Nephron progenitor cell (in vitro differentiated cells): ENCODE data around the gene HIP1.
A peak's percentile ranks its signal among the peaks of the same experiment; 100 is the strongest.
"Not testable (repeated sequence)": the region's sequence is repeated elsewhere in the genome, so short reads cannot be mapped to it uniquely, and the experiment has no call there.

Experiments used
- DNase-seq: peaks from one replicate; pipeline ENCODE4 v3.0.0; 2021
- H3K27ac Mint-ChIP-seq: 2 replicates; pipeline ENCODE4 v1.8.0; 2021; ENCODE audit warnings: mild to moderate bottlenecking, moderate library complexity, mixed read lengths
- H3K27me3 Mint-ChIP-seq: 2 replicates; pipeline ENCODE4 v1.8.0; 2021; ENCODE audit warnings: mild to moderate bottlenecking, low read depth, mixed read lengths; ENCODE audit not compliant: poor library complexity
- H3K36me3 Mint-ChIP-seq: 2 replicates; pipeline ENCODE4 v1.8.0; 2021; ENCODE audit warnings: low read depth, mixed read lengths
- H3K4me1 Mint-ChIP-seq: 2 replicates; pipeline ENCODE4 v1.8.0; 2021; ENCODE audit warnings: mixed read lengths
- H3K4me3 Mint-ChIP-seq: 2 replicates; pipeline ENCODE4 v1.8.0; 2021; ENCODE audit warnings: mild to moderate bottlenecking, moderate library complexity, mixed read lengths
- H3K9me3 Mint-ChIP-seq: 2 replicates; pipeline ENCODE4 v1.8.0; 2021; ENCODE audit warnings: mild to moderate bottlenecking, moderate library complexity, mixed read lengths
- TF ChIP-seq, protein P1 (sequence below): fragments of 200-600 bp; sonication (generic); IDR thresholded peaks from 2 replicates; pipeline ENCODE4 v1.5.0; 2021; ENCODE audit warnings: antibody characterized with exemption

Gene HIP1

DNA sequence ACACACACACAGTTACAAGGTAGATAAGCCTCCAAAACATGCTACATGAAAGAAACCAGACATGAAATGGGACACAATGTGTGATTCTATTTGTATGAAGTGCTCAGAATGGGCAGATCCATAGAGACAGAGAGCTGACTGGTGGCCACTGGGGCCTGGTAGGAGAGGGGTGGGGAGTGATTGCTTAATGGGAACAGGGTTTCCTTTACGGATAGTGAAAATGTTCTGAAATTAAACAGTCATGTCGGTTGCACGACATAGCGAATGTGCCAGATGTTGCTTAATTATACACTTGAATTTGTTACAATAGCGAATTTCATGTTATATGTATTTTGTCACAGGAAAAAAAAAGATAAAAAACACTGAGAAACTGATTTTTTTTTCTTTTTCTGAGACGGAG lies 124.3 kb downstream of the HIP1 start:
- peaks cover 5% of the 10 kb centered on the region for H3K36me3 Mint-ChIP-seq
- H3K27ac Mint-ChIP-seq: no peak overlapping the region
- peaks cover 29% of the 10 kb centered on the region for H3K4me1 Mint-ChIP-seq
- no peaks in the 10 kb centered on the region for H3K27me3 Mint-ChIP-seq
- TF ChIP-seq, protein P1, sequence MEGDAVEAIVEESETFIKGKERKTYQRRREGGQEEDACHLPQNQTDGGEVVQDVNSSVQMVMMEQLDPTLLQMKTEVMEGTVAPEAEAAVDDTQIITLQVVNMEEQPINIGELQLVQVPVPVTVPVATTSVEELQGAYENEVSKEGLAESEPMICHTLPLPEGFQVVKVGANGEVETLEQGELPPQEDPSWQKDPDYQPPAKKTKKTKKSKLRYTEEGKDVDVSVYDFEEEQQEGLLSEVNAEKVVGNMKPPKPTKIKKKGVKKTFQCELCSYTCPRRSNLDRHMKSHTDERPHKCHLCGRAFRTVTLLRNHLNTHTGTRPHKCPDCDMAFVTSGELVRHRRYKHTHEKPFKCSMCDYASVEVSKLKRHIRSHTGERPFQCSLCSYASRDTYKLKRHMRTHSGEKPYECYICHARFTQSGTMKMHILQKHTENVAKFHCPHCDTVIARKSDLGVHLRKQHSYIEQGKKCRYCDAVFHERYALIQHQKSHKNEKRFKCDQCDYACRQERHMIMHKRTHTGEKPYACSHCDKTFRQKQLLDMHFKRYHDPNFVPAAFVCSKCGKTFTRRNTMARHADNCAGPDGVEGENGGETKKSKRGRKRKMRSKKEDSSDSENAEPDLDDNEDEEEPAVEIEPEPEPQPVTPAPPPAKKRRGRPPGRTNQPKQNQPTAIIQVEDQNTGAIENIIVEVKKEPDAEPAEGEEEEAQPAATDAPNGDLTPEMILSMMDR: no peak
- DNase-seq: no peak
- H3K4me3 Mint-ChIP-seq: no peak overlapping the region
- H3K9me3 Mint-ChIP-seq: no peaks in the 10 kb centered on the region

DNA sequence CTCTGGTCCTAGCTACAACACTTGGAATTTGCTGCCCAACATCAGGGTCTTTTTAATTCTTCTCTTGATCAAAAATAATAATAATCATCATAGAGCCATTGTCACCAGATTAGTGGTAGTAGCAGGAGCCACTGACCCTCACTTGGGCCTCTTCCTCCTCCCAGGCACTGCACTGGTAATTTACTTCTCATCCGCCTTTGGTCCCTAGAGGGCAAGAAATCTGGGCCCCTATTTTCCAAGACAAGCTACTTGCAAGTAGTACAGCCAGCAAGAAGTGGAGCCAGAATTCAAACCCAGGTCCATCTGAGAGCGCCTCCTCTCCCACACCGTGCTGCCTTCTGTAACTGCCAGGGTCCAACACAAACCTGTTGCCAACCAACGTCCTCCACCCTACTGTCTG lies 125.4 kb downstream of the HIP1 start:
- H3K36me3 Mint-ChIP-seq: no peaks in the 10 kb centered on the region
- no peaks in the 10 kb centered on the region for H3K27me3 Mint-ChIP-seq
- H3K27ac Mint-ChIP-seq: peak overlapping the region; percentile 75
- TF ChIP-seq, protein P1: no peak
- DNase-seq: no peak
- H3K4me3 Mint-ChIP-seq: no peak overlapping the region
- H3K9me3 Mint-ChIP-seq: no peaks in the 10 kb centered on the region
- peaks cover 25% of the 10 kb centered on the region for H3K4me1 Mint-ChIP-seq

DNA sequence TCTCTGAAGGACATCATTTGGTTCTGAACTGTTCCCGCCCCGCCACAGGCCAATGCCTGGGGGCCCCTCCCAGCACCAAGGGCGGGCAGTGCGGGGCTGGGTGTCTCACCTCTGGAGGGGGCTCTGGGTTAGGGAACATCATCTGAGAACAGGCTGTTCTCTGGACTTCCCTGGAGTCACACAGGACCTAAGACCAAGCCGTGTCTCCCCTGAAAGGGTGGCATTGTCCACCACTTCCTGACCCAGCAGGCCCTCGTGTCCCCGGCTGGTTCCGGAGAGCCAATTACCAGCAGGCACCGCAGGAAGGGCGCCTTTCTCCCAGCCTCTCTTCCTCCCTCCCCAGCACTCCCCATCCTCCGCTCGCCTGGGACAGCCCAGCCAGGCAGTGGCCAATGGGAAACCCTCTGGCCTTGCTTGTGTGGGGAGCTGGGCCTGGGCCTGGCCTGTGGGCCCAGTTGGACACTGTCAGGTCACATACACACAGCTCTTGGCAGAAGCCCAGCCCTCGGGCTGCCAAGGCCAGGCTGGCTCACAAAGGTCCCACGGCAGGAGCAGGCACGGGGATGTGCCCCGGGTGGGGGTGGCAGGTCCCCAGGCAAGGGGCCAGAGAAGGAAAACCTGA lies 127.1 kb downstream of the HIP1 start:
- no peaks in the 10 kb centered on the region for H3K9me3 Mint-ChIP-seq
- H3K27me3 Mint-ChIP-seq: no peaks in the 10 kb centered on the region
- no peak overlapping the region for H3K27ac Mint-ChIP-seq
- H3K36me3 Mint-ChIP-seq: no peaks in the 10 kb centered on the region
- TF ChIP-seq, protein P1: no peak
- peaks cover 21% of the 10 kb centered on the region for H3K4me1 Mint-ChIP-seq
- no peak overlapping the region for H3K4me3 Mint-ChIP-seq
- peak; percentile 13 for DNase-seq

DNA sequence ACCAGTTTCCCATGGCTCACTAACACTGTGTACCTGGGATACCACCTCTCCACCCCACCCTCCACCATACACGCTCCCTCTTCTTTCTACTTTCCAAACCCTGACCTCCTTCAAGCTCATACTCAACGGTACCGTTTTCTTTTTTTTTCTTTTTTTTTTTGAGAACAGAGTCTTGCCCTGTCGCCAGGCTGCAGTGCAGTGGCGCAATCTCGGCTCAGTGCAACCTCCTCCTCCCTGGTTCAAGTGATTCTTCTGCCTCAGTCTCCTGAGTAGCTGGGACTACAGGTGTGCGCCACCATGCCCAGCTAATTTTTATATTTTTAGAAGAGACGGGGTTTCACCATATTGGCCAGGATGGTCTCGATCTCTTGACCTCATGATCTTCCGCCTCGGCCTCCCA lies 129.3 kb downstream of the HIP1 start:
- H3K27ac Mint-ChIP-seq, H3K27me3 Mint-ChIP-seq, H3K9me3 Mint-ChIP-seq, H3K36me3 Mint-ChIP-seq, H3K4me3 Mint-ChIP-seq, DNase-seq: not testable (repeated sequence)
- H3K4me1 Mint-ChIP-seq: peaks cover 21% of the 10 kb centered on the region

DNA sequence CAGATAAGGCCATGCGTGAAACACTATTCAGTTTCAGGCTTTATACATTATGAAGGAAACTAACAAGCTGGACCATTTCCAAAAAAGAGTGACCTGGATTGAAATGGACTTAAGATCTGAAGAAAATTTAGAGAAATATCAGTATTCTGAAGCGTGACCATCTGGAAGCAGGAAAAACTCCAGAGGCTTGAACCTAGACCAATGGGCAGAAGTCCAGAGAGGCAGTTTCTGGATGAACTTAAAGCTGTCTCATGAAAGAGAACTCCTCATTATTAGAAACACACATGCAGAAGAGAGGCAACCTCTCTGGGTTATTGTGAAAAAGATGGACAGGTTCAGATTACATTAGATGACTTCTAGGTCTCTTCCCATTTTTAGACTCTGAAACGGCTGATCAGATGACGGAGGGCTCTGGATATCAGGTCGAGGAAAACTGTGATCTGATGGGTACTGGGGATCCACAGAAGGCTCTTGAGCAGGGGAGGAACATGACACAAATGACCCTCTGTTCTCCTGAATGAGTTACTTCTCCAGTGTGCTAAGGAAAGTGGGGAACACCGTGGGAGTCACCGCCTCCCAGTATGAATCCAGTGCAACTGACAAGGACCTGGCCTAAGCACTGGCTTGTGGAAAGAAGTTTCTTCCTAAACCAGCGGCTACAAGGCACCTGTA lies 130.2 kb downstream of the HIP1 start:
- H3K4me1 Mint-ChIP-seq: peaks cover 19% of the 10 kb centered on the region
- peaks cover 7% of the 10 kb centered on the region for H3K36me3 Mint-ChIP-seq
- peaks cover 2% of the 10 kb centered on the region for H3K27me3 Mint-ChIP-seq
- H3K9me3 Mint-ChIP-seq: no peaks in the 10 kb centered on the region
- H3K27ac Mint-ChIP-seq: peak overlapping the region; percentile 8
- H3K4me3 Mint-ChIP-seq: no peak overlapping the region
- no peak for DNase-seq
- TF ChIP-seq, protein P1: no peak

DNA sequence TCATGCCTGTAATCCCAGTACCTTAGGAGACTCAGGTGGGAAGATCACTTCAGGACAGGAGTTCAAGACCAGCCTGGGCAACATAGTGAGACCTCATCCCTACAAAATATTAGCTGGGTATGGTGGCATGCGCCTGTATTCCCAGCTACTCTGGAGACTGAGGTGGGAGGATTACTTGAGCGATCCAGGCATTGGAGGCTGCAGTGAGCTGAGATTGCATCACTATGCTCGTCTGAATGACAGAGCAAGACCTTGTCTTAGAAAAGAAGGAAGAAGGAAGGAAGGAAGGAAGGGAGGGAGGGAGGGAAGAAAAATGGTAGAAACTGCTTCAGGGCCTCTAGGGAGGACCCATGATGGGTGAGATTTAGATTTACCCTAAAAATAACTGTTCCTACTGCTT lies 134.3 kb downstream of the HIP1 start:
- H3K4me1 Mint-ChIP-seq: peaks cover 18% of the 10 kb centered on the region
- peak overlapping the region; percentile 71 for H3K27ac Mint-ChIP-seq
- H3K36me3 Mint-ChIP-seq: peaks cover 13% of the 10 kb centered on the region
- DNase-seq: no peak
- TF ChIP-seq, protein P1: no peak
- no peak overlapping the region for H3K4me3 Mint-ChIP-seq
- no peaks in the 10 kb centered on the region for H3K9me3 Mint-ChIP-seq
- H3K27me3 Mint-ChIP-seq: peaks cover 2% of the 10 kb centered on the region

DNA sequence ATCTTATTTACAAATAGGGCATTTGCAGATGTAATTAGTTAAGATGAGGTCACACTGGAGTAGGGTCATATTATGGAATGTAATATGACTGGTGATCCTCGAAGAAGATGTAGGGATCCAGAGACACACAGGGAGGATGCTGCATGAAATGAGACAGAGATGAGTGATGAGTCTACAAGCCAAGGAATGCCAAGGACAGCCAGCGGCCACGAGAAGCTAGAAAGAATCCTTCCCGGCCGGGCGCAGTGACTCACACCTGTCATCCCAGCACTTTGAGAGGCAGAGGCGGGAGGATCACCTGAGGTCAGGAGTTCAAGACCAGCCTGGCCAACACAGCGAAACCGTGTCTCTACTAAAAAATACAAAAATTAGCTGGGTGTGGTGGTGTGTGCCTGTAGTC lies 135.9 kb downstream of the HIP1 start:
- H3K27me3 Mint-ChIP-seq: not testable (repeated sequence)

More for the DNA sequence above, 135.9 kb downstream of the HIP1 start:
- not testable (repeated sequence) for H3K9me3 Mint-ChIP-seq, DNase-seq, H3K4me3 Mint-ChIP-seq
- Mint-ChIP-seq H3K4me1 (peaks cover 22% of the 10 kb centered on the region), H3K36me3 (peaks cover 13% of the 10 kb centered on the region), H3K27ac (peak overlapping the region; percentile 18)
